Measurements from ENCODE around the gene SLC35C1.
"Not testable (repeated sequence)": the region's sequence is repeated elsewhere in the genome, so short reads cannot be mapped to it uniquely, and the experiment has no call there.

Gene SLC35C1

DNA sequence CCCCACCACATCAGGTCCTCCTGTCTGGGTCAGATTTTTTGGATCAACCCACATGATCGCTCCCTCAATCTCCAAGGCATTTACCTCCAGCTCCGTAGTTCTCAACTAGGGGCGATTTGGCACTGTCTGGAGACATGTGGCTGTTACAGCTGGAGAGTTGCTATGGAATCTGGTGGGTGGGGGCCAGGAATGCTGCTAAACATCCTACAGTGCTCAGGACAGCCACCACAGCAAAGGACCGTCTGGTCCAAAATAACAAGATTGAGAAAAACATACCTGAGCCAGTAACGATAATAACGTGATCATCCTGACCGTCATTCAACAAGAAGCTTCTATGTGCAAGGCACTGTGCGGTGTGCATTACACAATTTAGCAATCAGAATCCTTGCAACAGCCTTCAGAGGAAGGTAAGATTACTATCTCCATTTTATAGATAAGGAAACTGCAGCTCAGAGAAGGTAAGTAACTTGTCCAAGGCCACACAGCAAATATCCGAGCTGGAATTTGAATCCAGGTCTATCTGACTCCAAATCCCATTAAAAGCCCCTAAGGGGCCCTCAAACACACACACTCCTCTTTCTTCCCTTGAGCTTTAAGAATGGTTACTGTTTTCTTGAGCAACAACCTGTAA is 28.0 kb downstream of the SLC35C1 start:
- no peak overlapping the region for H3K27ac ChIP-seq (ENCODE audit: low read depth, low read length)
- H3K9ac ChIP-seq (ENCODE audit: low read length) = no peak overlapping the region
- no peaks in the 10 kb centered on the region for H3K36me3 ChIP-seq (ENCODE audit: control insufficient read depth, insufficient read depth, low read length)
- H3K4me1 ChIP-seq (ENCODE audit: control insufficient read depth, insufficient read depth, low read length) = no peaks in the 10 kb centered on the region
- peaks cover 5% of the 10 kb centered on the region; the same call in 1 of the 2 replicates for H3K27me3 ChIP-seq (ENCODE audit: control insufficient read depth, insufficient read depth, low read length)
- H3K4me3 ChIP-seq (ENCODE audit: low read depth, low read length) = no peak overlapping the region
- no peaks in the 10 kb centered on the region for H3K9me3 ChIP-seq (ENCODE audit: control insufficient read depth, insufficient read depth, low read depth, low read length)

DNA sequence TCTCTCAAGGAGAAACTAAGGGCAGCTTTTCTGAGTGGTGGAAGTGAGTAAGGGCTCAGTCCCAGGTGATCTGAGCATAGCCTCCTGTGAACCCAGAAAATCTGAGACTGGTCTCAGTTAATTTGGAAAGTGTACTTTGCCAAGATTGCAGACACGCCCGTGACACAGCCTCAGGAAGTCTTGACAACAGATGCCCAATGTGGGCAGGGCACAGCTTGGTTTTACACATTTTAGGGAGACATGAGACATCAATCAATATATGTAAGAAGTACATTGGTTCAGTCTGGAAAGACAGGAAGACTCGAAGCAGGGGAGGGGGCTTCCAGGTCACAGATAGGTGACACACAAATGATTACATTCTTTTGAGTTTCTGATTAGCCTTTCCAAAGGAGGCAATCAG is 28.8 kb downstream of the SLC35C1 start:
- Histone ChIP-seq H3K9me3 (ENCODE audit: control insufficient read depth, insufficient read depth, low read depth, low read length) (no peaks in the 10 kb centered on the region), H3K4me3 (ENCODE audit: low read depth, low read length) (no peak overlapping the region), H3K27me3 (ENCODE audit: control insufficient read depth, insufficient read depth, low read length) (no peaks in the 10 kb centered on the region), H3K27ac (ENCODE audit: low read depth, low read length) (no peak overlapping the region), H3K4me1 (ENCODE audit: control insufficient read depth, insufficient read depth, low read length) (no peaks in the 10 kb centered on the region), H3K9ac (ENCODE audit: low read length) (no peak overlapping the region), H3K36me3 (ENCODE audit: control insufficient read depth, insufficient read depth, low read length) (no peaks in the 10 kb centered on the region)

DNA sequence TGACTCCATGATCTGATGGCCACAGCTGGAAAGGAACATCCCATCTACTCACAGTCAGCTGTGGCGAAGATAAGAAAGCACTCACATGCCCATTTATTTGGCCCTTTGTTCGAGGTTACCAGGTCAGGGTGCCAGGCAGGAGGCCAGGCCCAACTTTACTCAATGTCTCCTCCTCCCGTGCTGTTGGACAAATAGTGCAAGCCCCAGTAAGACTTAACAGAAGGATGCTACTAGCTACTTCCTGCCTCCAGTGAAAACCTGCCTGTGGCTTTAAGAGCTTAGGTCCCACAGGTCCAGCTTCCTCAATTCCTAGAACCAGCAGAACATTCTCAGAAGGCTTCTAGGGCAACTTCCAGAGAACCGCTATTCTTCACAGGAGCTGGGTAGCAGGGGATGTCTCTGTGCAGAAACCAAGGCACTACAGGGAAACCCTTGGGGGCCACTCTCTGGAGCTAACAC is 29.4 kb downstream of the SLC35C1 start:
- H3K9me3 ChIP-seq (ENCODE audit: control insufficient read depth, insufficient read depth, low read depth, low read length) = no peaks in the 10 kb centered on the region
- no peaks in the 10 kb centered on the region for H3K27me3 ChIP-seq (ENCODE audit: control insufficient read depth, insufficient read depth, low read length)
- no peaks in the 10 kb centered on the region for H3K4me1 ChIP-seq (ENCODE audit: control insufficient read depth, insufficient read depth, low read length)
- H3K9ac ChIP-seq (ENCODE audit: low read length) = no peak overlapping the region
- H3K4me3 ChIP-seq (ENCODE audit: low read depth, low read length) = no peak overlapping the region
- no peaks in the 10 kb centered on the region for H3K36me3 ChIP-seq (ENCODE audit: control insufficient read depth, insufficient read depth, low read length)
- no peak overlapping the region for H3K27ac ChIP-seq (ENCODE audit: low read depth, low read length)

DNA sequence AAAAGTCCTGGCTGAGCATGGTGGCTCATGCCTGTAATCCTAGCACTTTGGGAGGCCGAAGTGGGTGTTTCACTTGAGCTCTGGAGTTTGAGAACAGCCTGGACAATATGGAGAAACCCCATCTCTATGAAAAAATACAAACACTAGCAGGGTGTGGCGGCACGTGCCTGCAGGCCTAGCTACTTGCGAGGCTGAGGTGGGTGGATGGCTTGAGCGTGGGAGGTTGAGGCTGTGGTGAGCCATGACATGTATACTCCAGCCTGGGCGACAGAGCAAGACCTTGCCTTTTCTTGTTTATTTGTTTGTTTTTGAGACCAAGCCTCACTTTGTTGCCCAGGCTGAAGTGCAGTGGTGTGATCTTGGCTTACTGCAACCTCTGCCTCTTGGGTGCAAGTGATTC is 34.3 kb downstream of the SLC35C1 start:
- H3K4me1 ChIP-seq (ENCODE audit: control insufficient read depth, insufficient read depth, low read length) = no peaks in the 10 kb centered on the region
- H3K9ac ChIP-seq (ENCODE audit: low read length) = no peak overlapping the region
- no peak overlapping the region for H3K27ac ChIP-seq (ENCODE audit: low read depth, low read length)
- no peak overlapping the region for H3K4me3 ChIP-seq (ENCODE audit: low read depth, low read length)
- H3K9me3 ChIP-seq (ENCODE audit: control insufficient read depth, insufficient read depth, low read depth, low read length) = 0 out of 2 replicates have a peak, but pooled peaks cover 5% of the 10 kb centered on the region
- H3K36me3 ChIP-seq (ENCODE audit: control insufficient read depth, insufficient read depth, low read length) = no peaks in the 10 kb centered on the region
- H3K27me3 ChIP-seq (ENCODE audit: control insufficient read depth, insufficient read depth, low read length) = no peaks in the 10 kb centered on the region

DNA sequence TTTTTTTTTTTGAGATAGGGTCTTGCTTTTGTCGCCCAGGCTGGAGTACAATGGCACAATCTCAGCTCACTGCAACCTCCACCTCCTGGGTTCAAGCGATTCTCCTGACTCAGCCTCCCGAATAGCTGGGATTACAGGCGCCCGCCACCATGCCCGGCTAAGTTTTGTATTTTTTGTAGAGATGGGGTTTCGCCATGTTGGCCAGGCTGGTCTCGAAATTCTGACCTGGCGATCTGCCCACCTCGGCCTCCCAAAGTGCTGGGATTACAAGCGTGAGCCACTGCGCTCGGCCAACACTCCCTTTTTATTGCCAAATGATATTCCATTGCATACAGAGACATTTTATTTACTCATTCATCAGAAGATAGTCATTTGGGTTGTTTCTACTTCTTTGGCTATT is 35.3 kb downstream of the SLC35C1 start:
- not testable (repeated sequence) for H3K27me3 ChIP-seq (ENCODE audit: control insufficient read depth, insufficient read depth, low read length); H3K4me3 ChIP-seq (ENCODE audit: low read depth, low read length); H3K27ac ChIP-seq (ENCODE audit: low read depth, low read length); H3K9me3 ChIP-seq (ENCODE audit: control insufficient read depth, insufficient read depth, low read depth, low read length); H3K4me1 ChIP-seq (ENCODE audit: control insufficient read depth, insufficient read depth, low read length); H3K9ac ChIP-seq (ENCODE audit: low read length); H3K36me3 ChIP-seq (ENCODE audit: control insufficient read depth, insufficient read depth, low read length)

DNA sequence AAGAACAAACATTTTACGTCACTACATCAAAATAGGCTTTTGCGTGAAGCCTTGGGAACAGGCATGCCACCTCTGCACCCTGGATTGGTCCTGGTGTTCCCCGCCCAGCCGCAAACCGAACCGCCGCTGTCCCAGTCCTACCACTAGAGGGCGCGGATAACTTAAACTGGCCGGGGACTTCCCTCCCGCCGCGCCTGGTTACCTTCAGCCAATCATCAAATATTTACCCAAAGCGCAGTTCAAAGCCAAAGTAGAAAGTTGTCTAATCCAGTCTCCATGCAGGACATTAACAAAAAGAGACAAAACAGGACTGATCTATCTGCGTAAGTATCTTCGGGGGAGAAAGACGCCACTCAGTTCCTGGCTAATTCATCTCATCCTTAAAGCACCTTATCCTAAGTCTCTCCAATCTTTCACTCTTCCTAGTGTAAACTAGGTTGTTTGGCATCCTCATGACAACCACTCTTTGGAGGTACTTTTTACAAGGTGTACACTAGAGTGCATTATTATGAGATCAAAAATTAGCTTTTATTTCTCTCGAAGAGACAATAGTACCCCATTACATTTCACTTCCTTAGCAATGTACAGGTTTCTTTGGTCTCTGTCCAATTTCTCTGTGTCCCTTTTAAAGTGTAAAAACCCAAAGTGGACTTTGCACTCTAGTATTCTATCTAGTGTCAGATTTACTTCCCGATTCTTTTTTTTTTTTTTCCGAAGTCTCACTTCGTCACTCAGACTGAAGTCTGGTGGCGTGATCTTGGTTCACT is 38.4 kb downstream of the SLC35C1 start:
- Histone ChIP-seq H3K4me1 (ENCODE audit: control insufficient read depth, insufficient read depth, low read length) (peaks cover 3% of the 10 kb centered on the region), H3K4me3 (ENCODE audit: low read depth, low read length) (peak overlapping the region; percentile 19; the same call in 1 of the 2 replicates), H3K9ac (ENCODE audit: low read length) (no peak overlapping the region), H3K27ac (ENCODE audit: low read depth, low read length) (no peak overlapping the region), H3K27me3 (ENCODE audit: control insufficient read depth, insufficient read depth, low read length) (peaks cover 24% of the 10 kb centered on the region), H3K9me3 (ENCODE audit: control insufficient read depth, insufficient read depth, low read depth, low read length) (0 out of 2 replicates have a peak, but pooled peaks cover 5% of the 10 kb centered on the region), H3K36me3 (ENCODE audit: control insufficient read depth, insufficient read depth, low read length) (no peaks in the 10 kb centered on the region)

DNA sequence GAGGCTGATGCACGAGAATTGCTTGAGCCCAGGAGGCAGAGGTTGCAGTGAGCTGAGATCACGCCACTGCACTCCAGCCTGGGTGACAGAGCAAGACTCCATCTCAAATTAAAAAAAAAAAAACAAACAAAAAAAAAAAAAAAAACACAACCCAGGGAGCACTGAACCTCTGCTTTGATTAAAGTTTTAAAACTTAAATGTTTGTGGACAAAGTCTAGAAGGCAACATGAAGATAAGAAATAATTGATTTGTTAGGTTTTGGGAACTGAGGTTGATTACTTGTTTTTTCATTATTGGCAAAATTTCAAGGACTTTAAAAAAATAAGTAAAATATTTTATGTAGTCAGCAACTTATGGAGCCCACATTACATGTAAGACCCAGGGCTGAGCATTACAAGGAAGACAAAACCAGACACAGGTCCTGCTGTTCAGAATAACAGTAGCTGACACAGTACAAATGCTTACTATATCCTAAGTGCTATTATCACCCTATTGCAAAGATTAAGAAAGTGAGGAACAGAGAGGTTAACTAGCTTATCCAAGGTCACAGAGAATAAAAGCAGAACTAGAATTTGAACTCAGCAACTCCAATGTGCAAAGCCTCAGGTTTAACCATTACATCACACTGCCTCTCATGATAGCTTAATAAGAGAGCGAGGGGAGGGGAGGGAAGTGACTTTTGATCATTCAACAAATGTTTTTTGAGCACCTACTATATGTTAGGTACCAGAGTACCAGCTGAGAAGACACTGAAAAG is 40.1 kb downstream of the SLC35C1 start:
- no peak overlapping the region for H3K4me3 ChIP-seq (ENCODE audit: low read depth, low read length)
- H3K9ac ChIP-seq (ENCODE audit: low read length) = no peak overlapping the region
- peaks cover 7% of the 10 kb centered on the region for H3K4me1 ChIP-seq (ENCODE audit: control insufficient read depth, insufficient read depth, low read length)
- peaks cover 27% of the 10 kb centered on the region for H3K27me3 ChIP-seq (ENCODE audit: control insufficient read depth, insufficient read depth, low read length)
- no peak overlapping the region for H3K27ac ChIP-seq (ENCODE audit: low read depth, low read length)
- H3K9me3 ChIP-seq (ENCODE audit: control insufficient read depth, insufficient read depth, low read depth, low read length) = 0 out of 2 replicates have a peak, but pooled peaks cover 5% of the 10 kb centered on the region
- H3K36me3 ChIP-seq (ENCODE audit: control insufficient read depth, insufficient read depth, low read length) = no peaks in the 10 kb centered on the region

DNA sequence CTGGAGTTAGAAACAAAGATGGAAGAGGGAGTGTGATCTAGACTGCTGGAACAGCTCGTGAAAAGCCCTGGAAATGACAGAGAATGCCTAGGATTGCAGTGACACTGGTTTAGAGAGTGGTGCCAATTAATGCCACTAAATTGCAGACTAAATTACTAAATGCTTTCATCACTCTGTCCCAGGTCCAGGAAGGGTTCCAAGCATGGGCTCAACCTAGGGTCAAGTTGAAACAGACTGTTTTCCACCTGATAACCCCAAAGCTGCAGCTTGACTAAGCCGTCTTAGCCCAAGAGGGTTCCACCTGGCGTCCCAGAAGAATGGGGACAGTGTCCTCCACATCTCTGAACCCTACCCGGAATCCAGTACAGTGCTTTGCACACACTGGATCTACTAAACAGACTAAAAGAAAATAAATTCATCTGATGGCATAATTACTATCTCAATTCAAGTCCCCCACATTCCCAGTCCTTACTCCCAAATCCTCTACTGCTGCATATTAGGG is 41.3 kb downstream of the SLC35C1 start:
- Histone ChIP-seq H3K9me3 (ENCODE audit: control insufficient read depth, insufficient read depth, low read depth, low read length) (0 out of 2 replicates have a peak, but pooled peaks cover 5% of the 10 kb centered on the region), H3K4me1 (ENCODE audit: control insufficient read depth, insufficient read depth, low read length) (peaks cover 7% of the 10 kb centered on the region), H3K27ac (ENCODE audit: low read depth, low read length) (no peak overlapping the region), H3K9ac (ENCODE audit: low read length) (no peak overlapping the region), H3K27me3 (ENCODE audit: control insufficient read depth, insufficient read depth, low read length) (peaks cover 27% of the 10 kb centered on the region), H3K36me3 (ENCODE audit: control insufficient read depth, insufficient read depth, low read length) (no peaks in the 10 kb centered on the region), H3K4me3 (ENCODE audit: low read depth, low read length) (no peak overlapping the region)

DNA sequence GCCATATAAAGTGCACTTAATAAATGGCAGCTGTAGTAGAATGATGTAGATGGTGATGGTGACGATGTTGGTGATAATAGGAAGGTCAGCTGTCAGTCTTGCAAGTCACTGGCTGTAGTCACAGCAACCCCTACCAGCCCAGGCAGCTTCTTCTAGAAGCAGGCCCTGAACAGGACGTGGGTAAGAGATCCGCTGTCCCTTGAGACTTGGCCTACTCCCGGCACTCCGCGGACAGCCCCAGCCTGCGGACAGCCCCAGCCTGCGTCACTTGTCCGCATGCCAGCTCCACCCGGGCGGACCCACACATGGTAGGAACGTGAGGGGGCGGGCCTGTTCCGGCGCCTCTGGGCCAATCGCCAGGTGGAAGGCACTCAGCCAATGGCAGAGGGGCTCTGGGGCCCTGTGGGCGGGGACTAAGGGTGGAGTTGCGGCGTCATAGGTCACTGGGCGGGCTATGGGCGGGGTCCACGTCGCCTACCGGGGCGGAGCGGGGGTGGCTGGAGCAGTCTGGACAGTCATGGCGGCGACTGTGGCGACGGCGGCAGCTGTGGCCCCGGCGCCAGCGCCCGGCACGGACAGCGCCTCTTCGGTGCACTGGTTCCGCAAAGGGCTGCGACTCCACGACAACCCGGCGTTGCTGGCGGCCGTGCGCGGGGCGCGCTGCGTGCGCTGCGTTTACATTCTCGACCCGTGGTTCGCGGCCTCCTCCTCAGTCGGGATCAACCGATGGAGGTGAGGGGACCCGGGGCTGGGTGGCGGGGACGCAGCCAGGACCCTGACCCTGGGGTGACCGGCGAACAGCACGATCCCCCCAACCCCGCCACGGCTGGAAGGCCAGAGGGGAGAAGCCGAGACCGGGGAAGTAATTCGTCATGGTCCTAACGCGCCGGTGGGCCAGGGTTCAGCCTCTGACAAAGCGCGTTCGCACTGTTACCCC is 42.3 kb downstream of the SLC35C1 start, which contains the start of gene CRY2:
Gene CRY2 (plus strand): TSS at position 502 of the 937 bp plus-strand sequence. CDS start 16 bp downstream, at position 518.
- Histone ChIP-seq H3K27ac (ENCODE audit: low read depth, low read length) (no peak within 1 kb of the TSS), H3K9ac (ENCODE audit: low read length) (peak within 1 kb of the TSS; percentile 81), H3K4me1 (ENCODE audit: control insufficient read depth, insufficient read depth, low read length) (peaks cover 12% of the 10 kb centered on the region), H3K4me3 (ENCODE audit: low read depth, low read length) (peak within 1 kb of the TSS; percentile 93), H3K27me3 (ENCODE audit: control insufficient read depth, insufficient read depth, low read length) (peaks cover 27% of the 10 kb centered on the region), H3K9me3 (ENCODE audit: control insufficient read depth, insufficient read depth, low read depth, low read length) (0 out of 2 replicates have a peak, but pooled peaks cover under 1% of the 10 kb centered on the region), H3K36me3 (ENCODE audit: control insufficient read depth, insufficient read depth, low read length) (no peaks in the 10 kb centered on the region)

DNA sequence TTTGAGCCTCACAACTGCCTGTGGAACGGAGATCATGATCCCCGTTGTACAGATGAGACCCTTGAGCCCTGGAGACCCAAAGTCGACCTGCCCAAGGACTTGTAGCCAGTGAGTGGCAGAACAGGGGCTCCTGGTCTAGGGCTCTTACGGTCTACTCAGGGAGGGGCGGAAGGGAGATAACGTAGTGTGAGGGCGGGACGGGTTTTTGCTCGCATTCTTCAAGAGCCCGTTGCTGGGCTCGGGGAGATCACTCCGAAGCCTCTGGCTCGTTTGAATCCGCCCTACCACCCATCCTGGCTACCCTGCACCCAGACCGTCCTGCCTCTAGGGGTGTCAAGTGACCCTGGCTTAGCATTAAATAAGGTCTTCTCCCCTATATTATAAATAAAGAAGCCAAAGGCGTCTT is 43.0 kb downstream of the SLC35C1 start:
- no peaks in the 10 kb centered on the region for H3K36me3 ChIP-seq (ENCODE audit: control insufficient read depth, insufficient read depth, low read length)
- no peak overlapping the region for H3K27ac ChIP-seq (ENCODE audit: low read depth, low read length)
- H3K4me1 ChIP-seq (ENCODE audit: control insufficient read depth, insufficient read depth, low read length) = peaks cover 19% of the 10 kb centered on the region
- H3K9me3 ChIP-seq (ENCODE audit: control insufficient read depth, insufficient read depth, low read depth, low read length) = no peaks in the 10 kb centered on the region
- H3K27me3 ChIP-seq (ENCODE audit: control insufficient read depth, insufficient read depth, low read length) = peaks cover 27% of the 10 kb centered on the region
- peak overlapping the region; percentile 93 for H3K4me3 ChIP-seq (ENCODE audit: low read depth, low read length)
- peak overlapping the region; percentile 81 for H3K9ac ChIP-seq (ENCODE audit: low read length)

Data from HUES6 (cell line).